ENCODE measurements around the gene HEXA. TPM values are rescaled to one million over a fixed set of nuclear protein-coding genes. Genes with fewer than 3 reads are reported as not detected.
"Not testable (repeated sequence)": the region's sequence is repeated elsewhere in the genome, so short reads cannot be mapped to it uniquely, and the experiment has no call there.

Gene HEXA
- total RNA-seq, 1 donor from 2014 or later, result 145 TPM

GRCh38 chr15:72398648-72399047 lies 22.8 kb upstream of the HEXA start:
- Histone ChIP-seq H4K20me1 (ENCODE audit: insufficient read depth, low read length) (no peaks in the 10 kb centered on the region), H3K79me2 (ENCODE audit: insufficient read depth, low read length) (no peaks in the 10 kb centered on the region), H3K9me3 (ENCODE audit: insufficient read depth, low read depth, low read length) (no peaks in the 10 kb centered on the region), H3K27ac (ENCODE audit: low read depth, low read length) (no peak overlapping the region), H3K27me3 (ENCODE audit: insufficient read depth, low read length) (peaks cover 22% of the 10 kb centered on the region), H3K36me3 (ENCODE audit: insufficient read depth, low read length) (no peaks in the 10 kb centered on the region), H3K9ac (ENCODE audit: low read length) (no peak overlapping the region), H2AFZ (ENCODE audit: low read depth, low read length) (no peak overlapping the region), H3K4me1 (ENCODE audit: insufficient read depth, low read length) (no peaks in the 10 kb centered on the region), H3K4me3 (ENCODE audit: insufficient read depth, low read depth, low read length) (no peak overlapping the region), H3K4me2 (ENCODE audit: low read length) (no peak overlapping the region)
- no peak for TF ChIP-seq CTCF (IDR thresholded peaks at IDR 0.05; ENCODE audit: insufficient read depth, low read depth, low read length)
- no peak for TF ChIP-seq EZH2 (IDR thresholded peaks at IDR 0.05; ENCODE audit: insufficient read depth, low read length)
- FAIRE-seq, result no peak
- DNase-seq (ENCODE audit: low read depth), result no peak
- H3K36me3 Mint-ChIP-seq (ENCODE audit: low read depth, unreplicated experiment), result no peaks in the 10 kb centered on the region
- no peaks in the 10 kb centered on the region for H3K4me1 Mint-ChIP-seq (ENCODE audit: low read depth, unreplicated experiment)
- H3K27ac Mint-ChIP-seq (ENCODE audit: unreplicated experiment), result no peak overlapping the region
- H3K9me3 Mint-ChIP-seq (ENCODE audit: unreplicated experiment), result peaks cover 15% of the 10 kb centered on the region
- H3K4me3 Mint-ChIP-seq (ENCODE audit: unreplicated experiment), result no peak overlapping the region
- peaks cover 56% of the 10 kb centered on the region for H3K27me3 Mint-ChIP-seq (ENCODE audit: low read depth, unreplicated experiment)

GRCh38 chr15:72397796-72398588 lies 22.2 kb upstream of the HEXA start, which contains the start of gene TMEM202:
TMEM202 (plus strand) TSS chr15:72398305; CDS start chr15:72398327, 22 bp downstream.
- H3K4me1 Mint-ChIP-seq (ENCODE audit: low read depth, unreplicated experiment), result no peaks in the 10 kb centered on the region
- no peaks in the 10 kb centered on the region for H3K36me3 ChIP-seq (ENCODE audit: insufficient read depth, low read length)
- no peak within 1 kb of the TSS for H3K27ac ChIP-seq (ENCODE audit: low read depth, low read length)
- no peak within 1 kb of the TSS for H3K4me3 Mint-ChIP-seq (ENCODE audit: unreplicated experiment)
- peaks cover 51% of the 10 kb centered on the region for H3K27me3 Mint-ChIP-seq (ENCODE audit: low read depth, unreplicated experiment)
- no peak within 1 kb of the TSS for H3K9ac ChIP-seq (ENCODE audit: low read length)
- no peaks in the 10 kb centered on the region for H4K20me1 ChIP-seq (ENCODE audit: insufficient read depth, low read length)
- H3K4me2 ChIP-seq (ENCODE audit: low read length), result no peak within 1 kb of the TSS
- peaks cover 16% of the 10 kb centered on the region for H3K27me3 ChIP-seq (ENCODE audit: insufficient read depth, low read length)
- H3K36me3 Mint-ChIP-seq (ENCODE audit: low read depth, unreplicated experiment), result no peaks in the 10 kb centered on the region
- no peak for TF ChIP-seq EZH2 (IDR thresholded peaks at IDR 0.05; ENCODE audit: insufficient read depth, low read length)
- no peak for TF ChIP-seq CTCF (IDR thresholded peaks at IDR 0.05; ENCODE audit: insufficient read depth, low read depth, low read length)
- no peaks in the 10 kb centered on the region for H3K4me1 ChIP-seq (ENCODE audit: insufficient read depth, low read length)
- no peaks in the 10 kb centered on the region for H3K79me2 ChIP-seq (ENCODE audit: insufficient read depth, low read length)
- no peaks in the 10 kb centered on the region for H3K9me3 ChIP-seq (ENCODE audit: insufficient read depth, low read depth, low read length)
- DNase-seq (ENCODE audit: low read depth) (no peak), FAIRE-seq (no peak)
- no peak within 1 kb of the TSS for H3K27ac Mint-ChIP-seq (ENCODE audit: unreplicated experiment)
- no peak within 1 kb of the TSS for H2AFZ ChIP-seq (ENCODE audit: low read depth, low read length)
- H3K4me3 ChIP-seq (ENCODE audit: insufficient read depth, low read depth, low read length), result no peak within 1 kb of the TSS
- H3K9me3 Mint-ChIP-seq (ENCODE audit: unreplicated experiment), result peaks cover 15% of the 10 kb centered on the region

- not testable (repeated sequence) for H2AFZ ChIP-seq (ENCODE audit: low read depth, low read length); H3K27ac Mint-ChIP-seq (ENCODE audit: unreplicated experiment); H4K20me1 ChIP-seq (ENCODE audit: insufficient read depth, low read length); H3K4me1 Mint-ChIP-seq (ENCODE audit: low read depth, unreplicated experiment); H3K36me3 ChIP-seq (ENCODE audit: insufficient read depth, low read length); H3K4me3 Mint-ChIP-seq (ENCODE audit: unreplicated experiment); H3K4me2 ChIP-seq (ENCODE audit: low read length); H3K79me2 ChIP-seq (ENCODE audit: insufficient read depth, low read length); H3K9me3 ChIP-seq (ENCODE audit: insufficient read depth, low read depth, low read length); H3K27me3 ChIP-seq (ENCODE audit: insufficient read depth, low read length); H3K36me3 Mint-ChIP-seq (ENCODE audit: low read depth, unreplicated experiment); H3K9ac ChIP-seq (ENCODE audit: low read length); H3K4me1 ChIP-seq (ENCODE audit: insufficient read depth, low read length); DNase-seq (ENCODE audit: low read depth); H3K27ac ChIP-seq (ENCODE audit: low read depth, low read length); FAIRE-seq; H3K4me3 ChIP-seq (ENCODE audit: insufficient read depth, low read depth, low read length)
- Mint-ChIP-seq H3K27me3 (ENCODE audit: low read depth, unreplicated experiment) (peaks cover 42% of the 10 kb centered on the region), H3K9me3 (ENCODE audit: unreplicated experiment) (peaks cover 11% of the 10 kb centered on the region)
Measured at GRCh38 chr15:72396331-72396730, 20.5 kb upstream of the HEXA start.

Data from astrocyte (in vitro differentiated cells and primary cell).